Osteocyte (in vitro differentiated cells): ENCODE results near the gene LGALS8. TPM values are rescaled to one million over a fixed set of nuclear protein-coding genes. Genes with fewer than 3 reads are reported as not detected.
A peak's percentile ranks its signal among the peaks of the same experiment; 100 is the strongest.

ENCODE experiments used
- DNase-seq: peaks from one replicate; pipeline ENCODE4 v3.0.0; 2021; ENCODE audit warnings: mixed read lengths; ENCODE audit not compliant: unreplicated experiment; ENCODE audit errors: extremely low spot score
- H3K27ac Mint-ChIP-seq: one replicate; pipeline ENCODE4 v1.8.0; 2021; ENCODE audit warnings: mild to moderate bottlenecking, mixed read lengths; ENCODE audit not compliant: unreplicated experiment
- H3K27me3 Mint-ChIP-seq: one replicate; pipeline ENCODE4 v1.8.0; 2021; ENCODE audit warnings: mixed read lengths; ENCODE audit not compliant: unreplicated experiment
- H3K36me3 Mint-ChIP-seq: one replicate; pipeline ENCODE4 v1.8.0; 2021; ENCODE audit warnings: mixed read lengths; ENCODE audit not compliant: unreplicated experiment
- H3K4me1 Mint-ChIP-seq: one replicate; pipeline ENCODE4 v1.8.0; 2021; ENCODE audit warnings: mixed read lengths; ENCODE audit not compliant: unreplicated experiment
- H3K4me3 Mint-ChIP-seq: one replicate; pipeline ENCODE4 v1.8.0; 2021; ENCODE audit warnings: mild to moderate bottlenecking, moderate library complexity, mixed read lengths; ENCODE audit not compliant: unreplicated experiment
- H3K9me3 Mint-ChIP-seq: one replicate; pipeline ENCODE4 v1.8.0; 2021; ENCODE audit warnings: mixed read lengths; ENCODE audit not compliant: unreplicated experiment
- total RNA-seq: library from RNA; stranded (reverse); gene quantifications from 2 replicates; pipeline ENCODE4 v1.2.1, GENCODE V29; 2021
- TF ChIP-seq, protein P1 (sequence below): fragments of 200-600 bp; sonication (generic); IDR thresholded peaks from 2 replicates; pipeline ENCODE4 v1.5.0; 2021; ENCODE audit warnings: antibody characterized with exemption, mild to moderate bottlenecking, moderate library complexity

LGALS8 gene
- total RNA-seq, 1 donor from 2014 or later, result 32.4 TPM

DNA sequence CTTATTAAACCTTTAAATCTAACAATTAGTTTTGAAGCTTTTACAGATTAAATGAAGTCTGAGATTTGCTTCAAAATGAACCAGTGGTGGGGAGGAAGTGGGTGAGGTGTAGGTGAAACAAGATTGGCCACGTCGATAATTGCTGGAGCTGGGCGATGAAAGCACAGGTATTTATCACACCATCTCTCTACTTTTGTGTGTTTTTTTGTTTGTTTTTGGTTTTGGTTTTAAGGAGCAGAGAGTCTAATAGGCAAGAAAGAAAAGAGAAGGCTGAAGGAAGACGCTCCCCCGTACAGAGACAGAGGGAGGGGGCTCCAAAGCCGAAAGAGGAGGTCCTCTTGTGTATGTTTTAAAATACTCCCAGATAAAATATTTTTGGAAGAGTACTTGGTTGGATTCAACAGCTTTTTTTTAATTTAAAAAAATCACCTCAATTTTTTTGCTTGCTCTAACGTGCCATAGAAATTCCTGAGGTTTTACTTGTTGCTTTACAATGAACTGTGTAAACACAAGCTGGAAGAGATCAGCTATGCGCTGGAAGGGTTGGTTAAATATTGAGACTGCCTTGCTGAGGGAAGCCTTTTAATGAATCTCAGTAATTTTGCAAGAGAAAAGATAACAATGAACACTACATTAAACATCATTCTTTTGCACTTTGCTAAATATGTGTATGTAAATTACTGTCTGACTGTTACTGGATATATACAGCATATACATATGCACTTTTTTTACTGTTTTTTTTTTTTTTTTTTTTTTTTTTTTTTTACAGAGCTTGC, 6.7 kb upstream of the LGALS8 start:
- peak overlapping the region; percentile 74 for H3K27ac Mint-ChIP-seq
- DNase-seq, result no peak
- H3K9me3 Mint-ChIP-seq, result no peaks in the 10 kb centered on the region
- no peaks in the 10 kb centered on the region for H3K27me3 Mint-ChIP-seq
- TF ChIP-seq, protein P1, sequence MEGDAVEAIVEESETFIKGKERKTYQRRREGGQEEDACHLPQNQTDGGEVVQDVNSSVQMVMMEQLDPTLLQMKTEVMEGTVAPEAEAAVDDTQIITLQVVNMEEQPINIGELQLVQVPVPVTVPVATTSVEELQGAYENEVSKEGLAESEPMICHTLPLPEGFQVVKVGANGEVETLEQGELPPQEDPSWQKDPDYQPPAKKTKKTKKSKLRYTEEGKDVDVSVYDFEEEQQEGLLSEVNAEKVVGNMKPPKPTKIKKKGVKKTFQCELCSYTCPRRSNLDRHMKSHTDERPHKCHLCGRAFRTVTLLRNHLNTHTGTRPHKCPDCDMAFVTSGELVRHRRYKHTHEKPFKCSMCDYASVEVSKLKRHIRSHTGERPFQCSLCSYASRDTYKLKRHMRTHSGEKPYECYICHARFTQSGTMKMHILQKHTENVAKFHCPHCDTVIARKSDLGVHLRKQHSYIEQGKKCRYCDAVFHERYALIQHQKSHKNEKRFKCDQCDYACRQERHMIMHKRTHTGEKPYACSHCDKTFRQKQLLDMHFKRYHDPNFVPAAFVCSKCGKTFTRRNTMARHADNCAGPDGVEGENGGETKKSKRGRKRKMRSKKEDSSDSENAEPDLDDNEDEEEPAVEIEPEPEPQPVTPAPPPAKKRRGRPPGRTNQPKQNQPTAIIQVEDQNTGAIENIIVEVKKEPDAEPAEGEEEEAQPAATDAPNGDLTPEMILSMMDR, result no peak
- peak overlapping the region; percentile 50 for H3K4me3 Mint-ChIP-seq
- no peaks in the 10 kb centered on the region for H3K36me3 Mint-ChIP-seq
- H3K4me1 Mint-ChIP-seq, result peaks cover 44% of the 10 kb centered on the region

DNA sequence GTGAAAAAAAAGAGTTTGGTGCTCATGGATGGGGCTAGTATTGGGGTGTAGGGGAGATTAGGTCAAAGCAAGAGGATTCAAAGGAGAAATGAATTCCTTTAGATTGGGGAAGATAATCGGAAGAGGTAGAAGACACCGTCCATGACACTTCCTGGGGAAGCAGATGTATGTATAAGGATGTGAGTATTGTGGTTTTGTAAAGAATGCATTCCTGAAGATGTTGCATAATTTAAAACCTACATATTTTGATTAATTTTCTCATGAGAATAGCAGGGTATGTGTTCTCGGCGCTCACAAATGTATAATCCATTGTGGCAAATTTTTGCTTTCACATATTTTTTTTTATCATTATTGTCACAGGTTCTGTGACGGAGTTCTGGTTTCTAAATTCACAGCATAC, 5.5 kb upstream of the LGALS8 start:
- H3K4me1 Mint-ChIP-seq, result peaks cover 50% of the 10 kb centered on the region

DNA sequence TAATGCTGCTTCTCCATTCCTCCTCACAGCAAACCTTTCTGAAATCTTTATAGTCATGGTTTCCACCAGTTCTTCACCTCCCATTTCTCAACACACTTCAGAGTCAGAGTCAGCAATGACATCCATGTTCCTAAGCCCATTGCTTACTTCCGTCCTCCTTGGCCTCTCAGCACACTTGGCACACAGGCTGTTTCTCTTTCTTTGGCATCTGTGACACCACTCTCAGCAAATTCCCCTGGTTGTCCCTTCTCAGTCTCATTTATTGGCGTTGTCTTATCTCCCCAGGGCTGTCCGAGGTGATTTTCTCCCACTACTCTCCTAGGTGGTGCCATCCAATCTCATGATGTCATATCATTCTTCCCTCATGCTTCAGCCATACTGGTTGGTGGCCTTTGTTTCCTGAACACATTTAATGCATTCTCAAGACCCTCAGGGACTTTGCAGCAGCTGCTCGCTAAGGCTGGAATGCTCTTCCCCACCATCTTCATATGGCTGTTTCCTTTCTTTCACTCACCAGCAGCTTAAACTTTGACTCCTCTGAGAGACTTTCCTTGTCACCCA, 3.3 kb upstream of the LGALS8 start:
- H3K4me1 Mint-ChIP-seq, result peaks cover 56% of the 10 kb centered on the region
- no peaks in the 10 kb centered on the region for H3K9me3 Mint-ChIP-seq
- no peaks in the 10 kb centered on the region for H3K27me3 Mint-ChIP-seq
- TF ChIP-seq, protein P1, result no peak
- H3K27ac Mint-ChIP-seq, result peak overlapping the region; percentile 29
- no peak overlapping the region for H3K4me3 Mint-ChIP-seq
- H3K36me3 Mint-ChIP-seq, result no peaks in the 10 kb centered on the region
- DNase-seq, result no peak

More for the DNA sequence above, 5.5 kb upstream of the LGALS8 start:
- H3K27ac Mint-ChIP-seq, result peak overlapping the region; percentile 74
- H3K9me3 Mint-ChIP-seq, result no peaks in the 10 kb centered on the region
- DNase-seq, result no peak
- no peaks in the 10 kb centered on the region for H3K36me3 Mint-ChIP-seq
- TF ChIP-seq, protein P1, result no peak
- no peaks in the 10 kb centered on the region for H3K27me3 Mint-ChIP-seq
- peak overlapping the region; percentile 24 for H3K4me3 Mint-ChIP-seq

DNA sequence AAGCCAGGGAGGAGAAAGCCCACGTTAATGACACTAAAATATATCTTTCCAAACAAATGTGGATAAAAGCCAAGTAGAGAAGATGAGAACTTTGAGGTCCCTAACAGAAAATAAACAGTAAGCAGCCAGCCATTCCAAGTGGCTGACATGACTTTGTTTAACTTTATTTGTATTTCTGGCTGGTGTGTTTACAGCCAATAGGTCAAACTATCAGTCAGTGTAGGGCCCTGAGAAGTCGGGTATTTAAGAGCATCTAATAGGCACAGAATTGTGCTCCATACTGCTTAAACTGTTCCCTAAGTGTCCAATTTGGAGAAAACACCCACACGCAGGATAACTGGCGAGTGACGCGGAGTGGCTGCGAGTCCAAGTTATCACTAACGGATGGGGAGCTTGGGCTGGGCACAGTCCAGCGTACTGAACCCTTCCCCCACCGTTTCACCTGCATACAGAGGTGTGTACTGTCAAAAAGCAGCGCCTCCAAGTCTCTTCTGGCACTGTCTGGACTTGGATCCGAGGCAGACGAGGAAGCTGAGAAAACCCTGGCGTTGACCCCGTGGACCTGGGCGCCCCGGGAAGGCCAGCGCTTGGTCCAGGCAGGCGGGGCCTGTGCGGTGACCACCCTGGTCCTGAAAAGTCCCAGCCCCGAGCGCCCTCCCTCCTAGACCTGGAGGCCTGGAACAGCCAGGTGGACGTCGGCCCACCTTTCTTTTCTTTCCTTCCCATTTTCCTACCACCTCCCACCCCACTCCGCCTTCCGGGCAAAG, 662 bp upstream of the LGALS8 start:
- peaks cover 31% of the 10 kb centered on the region for H3K4me1 Mint-ChIP-seq
- DNase-seq, result no peak
- peak overlapping the region; percentile 31 for H3K27ac Mint-ChIP-seq
- H3K36me3 Mint-ChIP-seq, result peaks cover 3% of the 10 kb centered on the region
- TF ChIP-seq, protein P1, result no peak
- H3K4me3 Mint-ChIP-seq, result peak overlapping the region; percentile 86
- H3K9me3 Mint-ChIP-seq, result no peaks in the 10 kb centered on the region
- no peaks in the 10 kb centered on the region for H3K27me3 Mint-ChIP-seq
